HepG2 (cell line): ENCODE results near the gene SASH3.

Source experiments
- BRCA1 ChIP-seq: sonication (generic); formaldehyde crosslinking; IDR thresholded peaks from 2 replicates; pipeline ENCODE4 v1.4.0; 2020; ENCODE audit warnings: missing genetic modification reagents
- HDAC1 ChIP-seq: sonication (generic); formaldehyde crosslinking; IDR thresholded peaks from 2 replicates; pipeline ENCODE4 v1.5.1; 2020; ENCODE audit warnings: mild to moderate bottlenecking, missing genetic modification reagents
- SUZ12 ChIP-seq: fragments of 150-350 bp; IDR thresholded peaks from 2 replicates; pipeline ENCODE4 v1.6.1; 2014; ENCODE audit warnings: low read depth, low read length
- ZBED4 ChIP-seq: sonication (generic); formaldehyde crosslinking; IDR thresholded peaks from 2 replicates; pipeline ENCODE4 v1.4.0; 2020; ENCODE audit warnings: missing genetic modification reagents, borderline replicate concordance

- TF ChIP-seq BRCA1 (no peak), HDAC1 (no peak), SUZ12 (no peak), ZBED4 (no peak)
Measured at GRCh38 chrX:129781680-129782495, 2.1 kb downstream of the SASH3 start.
